PFSK-1 (cell line): Measurements from ENCODE around the gene C16orf87.

ENCODE experiments used
- FOXP2 ChIP-seq: optimal IDR thresholded peaks from 2 replicates; pipeline ENCODE3; 2011; ENCODE audit warnings: borderline replicate concordance, control low read depth, inconsistent platforms; ENCODE audit not compliant: insufficient read depth; ENCODE audit errors: extremely low read length, extremely low read depth
- POLR2AphosphoS5 ChIP-seq: IDR thresholded peaks from 2 replicates; pipeline ENCODE4 v1.6.1; 2012; ENCODE audit warnings: low read depth, mild to moderate bottlenecking, control low read depth, low read length, moderate library complexity
- SIN3A ChIP-seq: IDR thresholded peaks from 2 replicates; pipeline ENCODE4 v1.6.1; 2012; ENCODE audit warnings: mild to moderate bottlenecking, low read length, moderate library complexity, borderline replicate concordance; ENCODE audit not compliant: insufficient read depth
- TAF1 ChIP-seq: IDR thresholded peaks from 2 replicates; pipeline ENCODE4 v1.6.1; 2012; ENCODE audit warnings: low read length, control low read depth, borderline replicate concordance; ENCODE audit not compliant: insufficient read depth
- TF ChIP-seq, protein P1 (sequence below), 2 experiments: IDR thresholded peaks; 2 replicates each; pipeline versions ENCODE4 v1.6.1 to v1.8.0; 2011 to 2012; ENCODE audit warnings: low read depth in 2 of 2, low read length in 2 of 2, control low read depth in 1 of 2, inconsistent platforms in 1 of 2, mild to moderate bottlenecking in 1 of 2, moderate library complexity in 1 of 2; ENCODE audit not compliant: insufficient read depth in 1 of 2

C16orf87 gene

DNA sequence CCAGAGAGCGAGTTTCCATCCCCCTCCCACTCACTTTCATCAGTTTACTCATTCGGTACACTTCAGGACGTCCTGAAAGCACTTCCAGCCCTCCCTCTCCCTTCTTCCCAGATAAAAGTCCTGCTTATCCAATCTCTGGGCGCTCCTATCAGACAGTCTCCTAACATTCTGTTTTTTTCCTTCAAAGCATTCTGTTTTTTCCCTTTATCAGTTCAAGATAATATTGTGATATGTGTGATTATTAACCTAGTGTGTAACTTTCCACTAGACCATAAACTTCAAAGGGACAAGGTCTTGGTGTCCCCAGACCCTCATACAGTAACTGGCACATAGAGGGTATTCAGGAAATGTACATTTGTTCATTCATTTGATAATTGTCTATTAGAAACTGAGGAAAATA, 24.4 kb upstream of the C16orf87 start:
- TF ChIP-seq FOXP2: no peak
- TF ChIP-seq, protein P1, sequence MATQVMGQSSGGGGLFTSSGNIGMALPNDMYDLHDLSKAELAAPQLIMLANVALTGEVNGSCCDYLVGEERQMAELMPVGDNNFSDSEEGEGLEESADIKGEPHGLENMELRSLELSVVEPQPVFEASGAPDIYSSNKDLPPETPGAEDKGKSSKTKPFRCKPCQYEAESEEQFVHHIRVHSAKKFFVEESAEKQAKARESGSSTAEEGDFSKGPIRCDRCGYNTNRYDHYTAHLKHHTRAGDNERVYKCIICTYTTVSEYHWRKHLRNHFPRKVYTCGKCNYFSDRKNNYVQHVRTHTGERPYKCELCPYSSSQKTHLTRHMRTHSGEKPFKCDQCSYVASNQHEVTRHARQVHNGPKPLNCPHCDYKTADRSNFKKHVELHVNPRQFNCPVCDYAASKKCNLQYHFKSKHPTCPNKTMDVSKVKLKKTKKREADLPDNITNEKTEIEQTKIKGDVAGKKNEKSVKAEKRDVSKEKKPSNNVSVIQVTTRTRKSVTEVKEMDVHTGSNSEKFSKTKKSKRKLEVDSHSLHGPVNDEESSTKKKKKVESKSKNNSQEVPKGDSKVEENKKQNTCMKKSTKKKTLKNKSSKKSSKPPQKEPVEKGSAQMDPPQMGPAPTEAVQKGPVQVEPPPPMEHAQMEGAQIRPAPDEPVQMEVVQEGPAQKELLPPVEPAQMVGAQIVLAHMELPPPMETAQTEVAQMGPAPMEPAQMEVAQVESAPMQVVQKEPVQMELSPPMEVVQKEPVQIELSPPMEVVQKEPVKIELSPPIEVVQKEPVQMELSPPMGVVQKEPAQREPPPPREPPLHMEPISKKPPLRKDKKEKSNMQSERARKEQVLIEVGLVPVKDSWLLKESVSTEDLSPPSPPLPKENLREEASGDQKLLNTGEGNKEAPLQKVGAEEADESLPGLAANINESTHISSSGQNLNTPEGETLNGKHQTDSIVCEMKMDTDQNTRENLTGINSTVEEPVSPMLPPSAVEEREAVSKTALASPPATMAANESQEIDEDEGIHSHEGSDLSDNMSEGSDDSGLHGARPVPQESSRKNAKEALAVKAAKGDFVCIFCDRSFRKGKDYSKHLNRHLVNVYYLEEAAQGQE (IDR thresholded peaks at IDR 0.05; ENCODE audit: insufficient read depth in 1 of 2, low read depth in 2 of 2, low read length in 2 of 2): no peak
- no peak for TF ChIP-seq TAF1

DNA sequence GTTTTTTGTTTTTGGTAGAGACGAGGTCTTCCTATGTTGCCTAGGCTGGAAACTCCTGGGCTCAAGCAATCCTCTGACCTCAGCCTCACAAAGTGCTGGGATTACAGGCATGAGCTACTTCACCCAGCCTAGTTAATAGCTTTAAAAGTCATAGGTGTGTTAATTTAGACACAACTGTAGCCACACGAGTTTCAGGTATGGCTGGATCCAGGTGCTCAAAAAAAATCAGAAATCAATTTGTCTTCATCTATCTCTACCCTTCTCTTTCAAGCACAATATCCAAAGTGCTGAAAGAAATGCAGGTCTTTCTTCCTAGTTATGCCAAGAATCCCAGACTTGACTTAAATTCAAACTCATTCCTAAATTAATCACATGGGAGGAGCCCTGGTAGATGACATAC, 23.9 kb upstream of the C16orf87 start:
- no peak for TF ChIP-seq POLR2AphosphoS5
- TF ChIP-seq TAF1: no peak
- TF ChIP-seq SIN3A: no peak
- no peak for TF ChIP-seq FOXP2
- TF ChIP-seq, protein P1 (IDR thresholded peaks at IDR 0.05; ENCODE audit: insufficient read depth in 1 of 2, low read depth in 2 of 2, low read length in 2 of 2): no peak

DNA sequence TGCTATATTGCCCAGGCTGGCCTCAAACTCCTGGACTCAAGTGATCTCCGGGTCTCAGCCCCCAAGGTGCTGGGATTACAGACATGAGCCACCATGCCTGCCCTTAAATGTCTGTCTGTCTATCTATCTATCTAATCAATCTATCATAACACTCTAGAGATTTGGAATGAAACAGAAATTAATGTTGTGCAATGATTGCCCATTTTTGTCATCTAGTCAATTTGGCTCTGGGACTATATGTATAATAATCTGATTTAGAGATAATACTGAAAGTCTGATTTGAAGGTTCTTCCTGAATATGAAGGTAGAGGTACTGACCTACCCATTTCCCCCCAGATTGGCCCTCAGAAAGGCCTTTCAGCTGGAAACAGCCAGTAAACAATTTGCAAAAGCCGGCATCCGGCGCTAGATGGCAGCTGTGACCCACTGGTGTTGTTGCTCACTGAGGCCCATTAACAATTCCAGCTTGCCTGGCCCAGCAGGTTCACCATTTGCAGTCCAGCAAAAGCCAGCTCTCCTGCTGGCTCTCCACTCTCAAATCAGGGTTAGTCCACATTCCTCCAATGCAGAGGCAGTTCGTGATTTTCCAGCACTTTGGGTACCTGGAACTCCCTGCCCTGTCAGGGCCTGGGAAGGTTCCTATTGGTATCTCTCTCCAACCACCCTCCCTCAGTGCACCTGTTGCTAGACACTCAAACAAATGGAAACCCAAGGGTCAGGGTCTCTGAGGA, 22.9 kb upstream of the C16orf87 start:
- TF ChIP-seq, protein P1 (IDR thresholded peaks at IDR 0.05; ENCODE audit: insufficient read depth in 1 of 2, low read depth in 2 of 2, low read length in 2 of 2): no peak
- no peak for TF ChIP-seq SIN3A
- TF ChIP-seq TAF1: no peak
- no peak for TF ChIP-seq POLR2AphosphoS5
- TF ChIP-seq FOXP2: no peak

DNA sequence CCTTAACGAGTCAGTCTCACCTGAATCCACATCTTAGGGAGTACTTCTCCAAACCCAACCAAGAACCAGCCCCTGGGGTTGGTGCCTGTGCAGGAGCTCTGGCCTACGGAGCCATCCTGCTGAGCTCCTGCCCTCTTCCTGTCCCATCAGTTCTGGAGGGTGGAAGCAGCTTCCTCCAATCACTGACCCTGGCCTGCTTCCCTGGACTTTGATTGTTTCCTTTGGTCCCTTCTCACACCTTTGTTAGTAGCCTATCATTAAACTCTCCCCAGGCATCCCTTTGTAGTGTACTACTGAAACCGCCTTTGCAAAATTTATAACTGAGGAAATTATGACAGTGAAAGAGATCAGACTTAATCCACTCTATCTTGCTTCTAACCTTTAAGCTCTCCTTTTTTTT, 21.1 kb upstream of the C16orf87 start:
- TF ChIP-seq, protein P1 (IDR thresholded peaks at IDR 0.05; ENCODE audit: insufficient read depth in 1 of 2, low read depth in 2 of 2, low read length in 2 of 2): no peak
- TF ChIP-seq SIN3A (no peak), TAF1 (no peak), FOXP2 (no peak), POLR2AphosphoS5 (no peak)

DNA sequence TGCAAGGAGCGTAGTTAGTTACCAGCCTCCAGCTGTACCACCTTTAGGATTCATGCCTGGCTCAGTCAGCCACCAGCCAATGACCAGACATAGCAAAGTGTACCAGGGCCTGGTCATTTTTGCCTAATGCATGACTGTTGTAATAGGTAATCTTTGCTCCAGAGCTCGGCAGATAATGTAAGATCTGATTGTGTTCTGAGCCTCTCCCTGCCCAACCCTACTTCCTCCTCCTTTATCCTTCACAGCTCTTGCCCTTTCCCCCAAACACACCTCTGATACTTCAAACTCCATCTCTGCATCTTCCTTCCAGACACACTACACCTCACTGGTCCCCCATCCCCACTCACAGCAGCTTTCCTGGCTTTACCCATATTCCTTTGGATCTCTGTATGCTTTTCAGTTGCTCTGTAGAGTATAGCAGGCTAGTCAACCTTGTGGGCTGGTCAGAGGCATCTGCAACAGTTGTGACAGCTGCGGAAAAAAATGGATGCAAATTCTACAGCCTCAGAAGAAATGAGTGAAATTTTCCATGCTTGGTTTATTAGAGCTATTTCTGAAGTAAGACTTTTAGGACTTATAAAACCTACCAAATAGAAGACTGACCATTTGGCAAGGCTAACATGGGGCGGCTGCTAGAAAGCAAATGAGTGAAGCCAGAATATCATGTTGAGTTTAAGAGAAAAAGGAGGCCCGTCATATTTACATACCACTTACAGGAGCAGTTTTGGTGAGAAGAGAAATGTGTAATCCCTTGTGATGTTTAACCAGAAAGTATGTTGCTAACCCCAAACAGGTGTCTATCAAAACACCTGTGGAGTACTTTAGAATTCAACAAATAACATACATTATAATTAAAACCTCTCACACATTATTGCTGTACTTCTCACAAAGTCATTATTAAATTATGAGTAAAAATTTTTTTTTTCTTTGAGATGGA, 19.9 kb upstream of the C16orf87 start:
- no peak for TF ChIP-seq SIN3A
- TF ChIP-seq TAF1: no peak
- TF ChIP-seq FOXP2: no peak
- no peak for TF ChIP-seq POLR2AphosphoS5
- TF ChIP-seq, protein P1 (IDR thresholded peaks at IDR 0.05; ENCODE audit: insufficient read depth in 1 of 2, low read depth in 2 of 2, low read length in 2 of 2): no peak
